COLO829 (cell line): ENCODE data around the gene RFNG.

Source experiments
- DNase-seq: peaks from one replicate; pipeline ENCODE4 v3.0.0; 2012; ENCODE audit warnings: low spot score

Gene RFNG

GRCh38 chr17:82058230-82058854 is 6.7 kb upstream of the RFNG start:
- no peak for DNase-seq

GRCh38 chr17:82056729-82057621 is 5.4 kb upstream of the RFNG start:
- DNase-seq: no peak

DNA sequence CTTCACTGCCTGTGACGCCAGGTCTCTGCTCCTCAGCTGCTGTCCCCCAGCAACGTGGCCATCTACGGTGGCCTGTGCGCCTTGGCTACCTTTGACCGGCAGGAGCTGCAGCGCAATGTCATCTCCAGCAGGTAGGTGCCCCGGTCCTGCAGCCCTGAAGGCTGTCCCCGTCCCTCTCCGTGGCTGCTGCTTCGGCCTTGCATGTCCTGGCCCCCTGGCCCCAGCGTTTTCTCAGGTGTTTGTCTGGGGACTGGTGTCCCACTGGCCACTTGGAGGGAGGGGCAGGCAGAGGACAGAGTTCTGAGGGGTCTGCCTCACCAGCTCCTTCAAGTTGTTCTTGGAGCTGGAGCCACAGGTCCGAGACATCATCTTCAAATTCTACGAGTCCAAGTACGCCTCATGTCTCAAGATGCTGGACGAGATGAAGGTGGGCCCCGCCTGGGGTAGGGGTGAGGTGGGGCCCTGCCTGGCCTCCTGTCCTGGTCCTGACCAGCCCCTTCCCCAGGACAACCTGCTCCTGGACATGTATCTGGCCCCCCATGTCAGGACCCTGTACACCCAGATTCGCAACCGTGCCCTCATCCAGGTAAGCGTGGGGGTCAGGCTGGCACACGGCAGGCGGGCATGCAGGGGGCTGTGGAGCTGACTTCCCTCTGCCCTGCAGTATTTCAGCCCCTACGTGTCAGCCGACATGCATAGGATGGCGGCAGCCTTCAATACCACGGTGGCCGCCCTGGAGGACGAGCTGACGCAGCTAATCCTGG is 4.5 kb upstream of the RFNG start:
- no peak for DNase-seq

- DNase-seq: no peak
Observed at GRCh38 chr17:82055023-82055964, 3.7 kb upstream of the RFNG start.

DNA sequence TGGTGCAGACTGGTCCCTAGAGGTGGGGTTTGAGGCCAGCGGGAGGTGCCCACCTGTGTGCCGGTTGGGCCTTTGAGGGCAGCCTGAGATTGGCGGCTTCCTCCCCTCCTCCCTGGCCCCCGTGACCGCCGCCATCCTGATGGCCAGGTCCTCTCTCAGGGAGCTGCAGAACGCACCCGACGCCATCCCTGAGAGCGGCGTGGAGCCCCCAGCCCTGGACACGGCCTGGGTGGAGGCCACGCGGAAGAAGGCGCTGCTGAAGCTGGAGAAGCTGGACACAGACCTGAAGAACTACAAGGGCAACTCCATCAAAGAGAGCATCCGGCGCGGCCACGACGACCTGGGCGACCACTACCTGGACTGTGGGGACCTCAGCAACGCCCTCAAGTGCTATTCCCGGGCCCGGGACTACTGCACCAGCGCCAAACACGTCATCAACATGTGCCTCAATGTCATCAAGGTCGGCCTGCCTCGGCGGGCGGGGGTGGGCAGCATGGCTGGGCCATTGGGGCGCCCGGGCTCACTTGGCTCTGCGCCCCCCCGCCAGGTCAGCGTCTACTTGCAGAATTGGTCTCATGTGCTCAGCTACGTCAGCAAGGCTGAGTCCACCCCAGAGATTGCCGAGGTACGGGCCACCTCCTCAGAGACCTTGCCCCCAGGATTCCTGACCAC is 2.9 kb upstream of the RFNG start:
- no peak for DNase-seq

- no peak for DNase-seq
Observed at GRCh38 chr17:82053556-82054263, 2.1 kb upstream of the RFNG start.

- DNase-seq: no peak
Observed at GRCh38 chr17:82053130-82053529, 1.5 kb upstream of the RFNG start.

GRCh38 chr17:82052638-82053059 is 1.0 kb upstream of the RFNG start:
- no peak for DNase-seq

GRCh38 chr17:82050761-82051641 is 610 bp downstream of the RFNG start:
- DNase-seq: no peak

GRCh38 chr17:82050152-82050760 is 1.4 kb downstream of the RFNG start:
- DNase-seq: no peak

DNA sequence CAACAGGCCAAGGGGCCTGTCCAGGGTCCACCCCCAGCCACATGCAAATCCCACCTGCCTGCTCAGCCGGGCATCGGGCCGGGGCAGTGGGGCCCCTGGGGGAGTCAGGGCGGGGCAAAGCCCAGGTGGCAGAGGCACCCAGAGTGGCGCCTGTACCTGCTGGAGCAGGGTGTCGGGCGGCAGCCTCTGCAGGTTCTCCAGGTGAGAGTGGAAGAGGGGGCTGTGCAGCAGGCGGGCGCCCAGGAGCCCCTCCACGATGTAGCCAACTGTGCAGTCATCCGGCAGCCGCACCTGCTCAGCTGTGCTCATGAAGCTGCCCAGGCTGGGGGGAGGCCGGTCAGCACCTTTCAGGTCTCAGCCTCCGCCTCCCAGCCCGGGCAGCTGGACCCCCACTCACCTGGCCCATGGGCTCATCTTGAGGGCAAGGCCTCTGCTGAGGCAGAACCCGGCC is 2.1 kb downstream of the RFNG start:
- DNase-seq: no peak

GRCh38 chr17:82049106-82049505 is 2.5 kb downstream of the RFNG start:
- no peak for DNase-seq

GRCh38 chr17:82048571-82048971 is 3.0 kb downstream of the RFNG start:
- no peak for DNase-seq

DNA sequence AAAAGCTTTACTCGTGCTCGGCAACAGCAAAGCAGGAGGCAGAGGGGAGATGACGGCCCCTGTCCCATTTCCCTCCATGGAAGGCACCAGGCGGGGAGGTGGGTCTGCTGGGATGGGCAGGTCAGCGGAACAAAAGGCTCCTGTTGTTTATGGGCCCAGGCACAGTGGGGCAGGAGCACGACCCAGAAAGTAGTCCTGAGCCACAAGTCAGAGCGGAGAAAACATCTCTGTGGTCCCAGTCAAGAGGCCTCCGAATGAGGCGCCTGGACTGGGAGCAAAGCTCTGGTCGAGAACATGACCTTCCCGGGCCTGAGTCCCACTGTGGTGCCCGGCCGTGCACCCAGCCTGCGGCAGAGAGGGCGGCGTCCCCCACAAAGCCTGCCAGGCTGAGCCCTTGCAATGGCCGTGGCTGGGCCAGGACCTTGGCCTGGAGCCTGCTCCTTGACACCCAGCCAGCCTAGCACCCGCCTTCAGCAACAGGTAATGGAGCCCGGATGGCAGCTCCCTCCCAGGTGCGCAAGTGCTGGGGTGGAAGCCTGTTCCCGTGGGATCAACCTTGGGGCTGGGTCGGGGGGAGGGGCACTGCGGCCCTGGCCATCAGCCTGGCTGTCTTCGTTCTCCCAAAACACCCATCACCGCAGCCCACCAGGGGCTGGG is 3.6 kb downstream of the RFNG start:
- no peak for DNase-seq

DNA sequence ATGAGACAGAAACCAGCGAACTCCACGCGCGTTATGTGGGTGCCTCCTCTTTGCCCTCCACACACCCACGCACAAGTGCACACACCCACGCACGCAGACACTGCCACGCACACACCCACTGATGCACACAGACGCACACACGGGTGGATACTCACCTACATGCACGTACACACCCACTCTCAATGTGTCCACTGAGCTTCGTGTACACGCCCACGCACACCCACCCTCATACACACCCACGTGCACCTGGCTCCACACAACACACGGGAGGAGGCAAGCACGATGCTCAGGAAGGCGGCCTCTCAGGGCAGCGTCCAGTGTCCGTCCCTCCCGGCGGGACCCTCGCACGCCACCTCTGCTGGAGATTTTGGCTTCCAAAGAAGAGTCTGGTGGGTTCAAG is 4.2 kb downstream of the RFNG start:
- DNase-seq: no peak

- no peak for DNase-seq
Observed at GRCh38 chr17:82046903-82047302, 4.7 kb downstream of the RFNG start.

GRCh38 chr17:82045936-82046484 is 5.6 kb downstream of the RFNG start:
- no peak for DNase-seq

DNA sequence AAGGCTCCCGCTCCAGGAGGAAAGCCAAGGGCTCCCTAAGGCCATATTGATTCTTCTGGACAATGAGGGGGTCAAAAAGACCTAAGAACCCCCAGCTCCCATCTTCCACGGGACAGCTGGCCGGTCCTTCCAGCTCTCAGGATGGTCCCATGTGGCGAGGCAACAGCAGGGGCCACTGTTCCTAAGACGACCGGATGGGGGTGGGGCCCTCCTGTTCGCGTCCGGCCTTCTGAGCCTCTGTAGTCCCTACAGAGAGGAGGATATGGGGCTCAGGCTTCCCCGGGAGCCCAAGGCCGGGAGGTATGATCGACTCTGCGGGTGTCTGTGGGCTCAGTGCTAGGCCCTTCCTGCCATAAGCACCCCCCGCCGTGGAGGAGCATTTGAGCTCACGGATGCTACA is 8.1 kb downstream of the RFNG start:
- no peak for DNase-seq
